Muscle of leg (tissue), 11 donors: ENCODE measurements around the gene TBXAS1. TPM values are rescaled to one million over a fixed set of nuclear protein-coding genes. Genes with fewer than 3 reads are reported as not detected.

Experiments used
- DNase-seq: peaks from one replicate; pipeline ENCODE4 v3.0.0; 2013
- H3K27ac ChIP-seq: one replicate; pipeline ENCODE4 v1.5.1; 2013; ENCODE audit warnings: mild to moderate bottlenecking, low read length, control low read depth
- H3K27me3 ChIP-seq: one replicate; pipeline ENCODE4 v1.6.1; 2013; ENCODE audit warnings: low read length; ENCODE audit not compliant: control insufficient read depth, insufficient read depth
- H3K36me3 ChIP-seq: one replicate; pipeline ENCODE4 v1.6.1; 2013; ENCODE audit warnings: low read length; ENCODE audit not compliant: control insufficient read depth, insufficient read depth
- H3K4me1 ChIP-seq: one replicate; pipeline ENCODE4 v1.6.1; 2013; ENCODE audit warnings: low read length; ENCODE audit not compliant: control insufficient read depth, insufficient read depth
- H3K4me3 ChIP-seq: one replicate; pipeline ENCODE4 v1.5.1; 2013; ENCODE audit warnings: low read length, control low read depth
- H3K9me3 ChIP-seq: replicated peaks from 2 replicates; pipeline ENCODE4 v1.6.1; 2013; ENCODE audit warnings: low read depth, low read length; ENCODE audit not compliant: control insufficient read depth
- WGBS: methylation state at CpG from one replicate; pipeline ENCODE4 v1.1.5; 2013; ENCODE audit warnings: missing lambda C conversion rate; ENCODE audit not compliant: insufficient coverage; 5-methylcytosine and 5-hydroxymethylcytosine counted together
- polyA plus RNA-seq, 8 donors: library from polyadenylated mRNA; unstranded; fragments of 120-200 nt; gene quantifications; one replicate each; pipeline versions ENCODE4 v1.2.1 to v1.2.3, GENCODE V29; 2013; ENCODE audit warnings: inconsistent platforms in 1 of 8, low replicate concordance in 1 of 8; ENCODE audit not compliant: insufficient read length in 8 of 8, insufficient read depth in 1 of 8
- total RNA-seq: library from RNA; stranded (reverse); fragments of 120-200 nt; gene quantifications from one replicate; pipeline ENCODE4 v1.2.4, GENCODE V29; 2013

The TBXAS1 gene
- total and polyA plus RNA-seq, 9 donors = 2.6 to 4.5 (median 3.4) TPM

- 80% methylated on average over 2 of the region's 4 CpGs for WGBS
- H3K27ac ChIP-seq = no peak overlapping the region
- H3K36me3 ChIP-seq = no peaks in the 10 kb centered on the region
- no peak overlapping the region for H3K4me3 ChIP-seq
- DNase-seq = no peak
- no peaks in the 10 kb centered on the region for H3K9me3 ChIP-seq
- no peaks in the 10 kb centered on the region for H3K27me3 ChIP-seq
- no peaks in the 10 kb centered on the region for H3K4me1 ChIP-seq
Measured at GRCh38 chr7:139851770-139852481, 22.9 kb downstream of the TBXAS1 start.

- H3K4me1 ChIP-seq = no peaks in the 10 kb centered on the region
- no peak overlapping the region for H3K27ac ChIP-seq
- no CpG with 5 or more reads among the region's 1 CpG for WGBS
- DNase-seq = no peak
- no peaks in the 10 kb centered on the region for H3K27me3 ChIP-seq
- no peaks in the 10 kb centered on the region for H3K9me3 ChIP-seq
- no peak overlapping the region for H3K4me3 ChIP-seq
- H3K36me3 ChIP-seq = no peaks in the 10 kb centered on the region
Measured at GRCh38 chr7:139852482-139852845, 23.4 kb downstream of the TBXAS1 start.

- Histone ChIP-seq H3K27me3 (no peaks in the 10 kb centered on the region), H3K36me3 (no peaks in the 10 kb centered on the region), H3K27ac (no peak overlapping the region), H3K9me3 (no peaks in the 10 kb centered on the region), H3K4me3 (no peak overlapping the region), H3K4me1 (no peaks in the 10 kb centered on the region)
- WGBS = 25% methylated on average over 2 of the region's 5 CpGs
- DNase-seq = no peak
Measured at GRCh38 chr7:139853506-139854123, 24.6 kb downstream of the TBXAS1 start.

GRCh38 chr7:139854124-139854511 lies 25.1 kb downstream of the TBXAS1 start:
- DNase-seq = no peak
- H3K4me3 ChIP-seq = no peak overlapping the region

GRCh38 chr7:139854803-139855497 lies 25.9 kb downstream of the TBXAS1 start:
- Histone ChIP-seq H3K36me3 (no peaks in the 10 kb centered on the region), H3K4me3 (no peak overlapping the region), H3K4me1 (no peaks in the 10 kb centered on the region), H3K27me3 (no peaks in the 10 kb centered on the region), H3K27ac (no peak overlapping the region), H3K9me3 (no peaks in the 10 kb centered on the region)
- no peak for DNase-seq
- 67% methylated on average over 1 of the region's 4 CpGs for WGBS

More at GRCh38 chr7:139854124-139854511, 25.1 kb downstream of the TBXAS1 start:
- H3K27ac ChIP-seq = no peak overlapping the region
- H3K27me3 ChIP-seq = no peaks in the 10 kb centered on the region
- H3K9me3 ChIP-seq = no peaks in the 10 kb centered on the region
- H3K4me1 ChIP-seq = no peaks in the 10 kb centered on the region
- WGBS = 54% methylated on average over 5 of the region's 5 CpGs
- H3K36me3 ChIP-seq = no peaks in the 10 kb centered on the region

GRCh38 chr7:139855498-139856270 lies 26.6 kb downstream of the TBXAS1 start:
- Histone ChIP-seq H3K27me3 (no peaks in the 10 kb centered on the region), H3K36me3 (no peaks in the 10 kb centered on the region), H3K9me3 (no peaks in the 10 kb centered on the region), H3K4me3 (no peak overlapping the region), H3K27ac (no peak overlapping the region), H3K4me1 (no peaks in the 10 kb centered on the region)
- peak; percentile 73 for DNase-seq
- 33% methylated on average over 2 of the region's 9 CpGs for WGBS

GRCh38 chr7:139857791-139858190 lies 28.7 kb downstream of the TBXAS1 start:
- Histone ChIP-seq H3K4me1 (no peaks in the 10 kb centered on the region), H3K9me3 (no peaks in the 10 kb centered on the region)
- no CpG with 5 or more reads among the region's 3 CpGs for WGBS

GRCh38 chr7:139860090-139860775 lies 31.2 kb downstream of the TBXAS1 start:
- Histone ChIP-seq H3K4me1 (no peaks in the 10 kb centered on the region), H3K36me3 (no peaks in the 10 kb centered on the region), H3K9me3 (no peaks in the 10 kb centered on the region), H3K27ac (peak overlapping the region; percentile 29), H3K4me3 (no peak overlapping the region), H3K27me3 (no peaks in the 10 kb centered on the region)
- DNase-seq = peak; percentile 49
- 63% methylated on average over 3 of the region's 4 CpGs for WGBS

More at GRCh38 chr7:139857791-139858190, 28.7 kb downstream of the TBXAS1 start:
- H3K36me3 ChIP-seq = no peaks in the 10 kb centered on the region
- no peaks in the 10 kb centered on the region for H3K27me3 ChIP-seq
- DNase-seq = no peak
- no peak overlapping the region for H3K4me3 ChIP-seq
- no peak overlapping the region for H3K27ac ChIP-seq

- 0% methylated on average over 1 of the region's 2 CpGs for WGBS
- no peak for DNase-seq
- no peaks in the 10 kb centered on the region for H3K36me3 ChIP-seq
- no peaks in the 10 kb centered on the region for H3K4me1 ChIP-seq
- H3K9me3 ChIP-seq = no peaks in the 10 kb centered on the region
- no peaks in the 10 kb centered on the region for H3K27me3 ChIP-seq
- no peak overlapping the region for H3K27ac ChIP-seq
- H3K4me3 ChIP-seq = no peak overlapping the region
Measured at GRCh38 chr7:139861803-139862202, 32.7 kb downstream of the TBXAS1 start.
